PFSK-1 (cell line): Measurements from ENCODE around the gene TBC1D7.

Source experiments
- POLR2AphosphoS5 ChIP-seq: IDR thresholded peaks from 2 replicates; pipeline ENCODE4 v1.6.1; 2012; ENCODE audit warnings: low read depth, mild to moderate bottlenecking, control low read depth, low read length, moderate library complexity
- REST ChIP-seq, 2 experiments: IDR thresholded peaks; 2 replicates each; pipeline versions ENCODE4 v1.6.1 to v1.8.0; 2011 to 2012; ENCODE audit warnings: low read depth in 2 of 2, low read length in 2 of 2, control low read depth in 1 of 2, inconsistent platforms in 1 of 2, mild to moderate bottlenecking in 1 of 2, moderate library complexity in 1 of 2; ENCODE audit not compliant: insufficient read depth in 1 of 2
- SIN3A ChIP-seq: IDR thresholded peaks from 2 replicates; pipeline ENCODE4 v1.6.1; 2012; ENCODE audit warnings: mild to moderate bottlenecking, low read length, moderate library complexity, borderline replicate concordance; ENCODE audit not compliant: insufficient read depth
- TAF1 ChIP-seq: IDR thresholded peaks from 2 replicates; pipeline ENCODE4 v1.6.1; 2012; ENCODE audit warnings: low read length, control low read depth, borderline replicate concordance; ENCODE audit not compliant: insufficient read depth

GRCh38 chr6:13334953-13335352, 6.6 kb upstream of the TBC1D7 start:
- TF ChIP-seq REST (IDR thresholded peaks at IDR 0.05; ENCODE audit: insufficient read depth in 1 of 2, low read depth in 2 of 2, low read length in 2 of 2) = no peak
- no peak for TF ChIP-seq POLR2AphosphoS5
- no peak for TF ChIP-seq TAF1
- no peak for TF ChIP-seq SIN3A
